ENCODE measurements around the gene BLZF1. TPM values are rescaled to one million over a fixed set of nuclear protein-coding genes. Genes with fewer than 3 reads are reported as not detected.

Gene BLZF1
- total RNA-seq, 4 donors from 2014 or later: 15.4 to 36.5 (median 23.6) TPM

DNA sequence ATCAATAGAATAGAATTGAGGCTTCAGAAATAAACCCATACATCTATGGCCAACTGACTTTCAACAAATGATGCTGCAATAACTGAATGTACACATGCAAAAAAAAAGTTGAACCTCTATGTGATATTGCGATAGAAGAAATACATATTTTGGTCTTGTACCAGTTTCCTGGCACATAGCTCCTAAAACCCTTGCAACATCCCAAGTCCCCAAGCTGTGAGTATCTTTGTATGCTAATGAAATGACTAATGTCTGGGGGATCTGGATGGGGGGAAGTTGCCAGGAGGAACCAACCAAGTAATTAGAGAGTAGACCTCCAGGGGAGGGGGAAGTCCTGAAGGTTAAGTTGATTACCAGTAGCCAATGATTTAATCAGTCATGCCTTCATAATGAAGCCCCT is 24.4 kb downstream of the BLZF1 start:
- TF ChIP-seq, protein P1, sequence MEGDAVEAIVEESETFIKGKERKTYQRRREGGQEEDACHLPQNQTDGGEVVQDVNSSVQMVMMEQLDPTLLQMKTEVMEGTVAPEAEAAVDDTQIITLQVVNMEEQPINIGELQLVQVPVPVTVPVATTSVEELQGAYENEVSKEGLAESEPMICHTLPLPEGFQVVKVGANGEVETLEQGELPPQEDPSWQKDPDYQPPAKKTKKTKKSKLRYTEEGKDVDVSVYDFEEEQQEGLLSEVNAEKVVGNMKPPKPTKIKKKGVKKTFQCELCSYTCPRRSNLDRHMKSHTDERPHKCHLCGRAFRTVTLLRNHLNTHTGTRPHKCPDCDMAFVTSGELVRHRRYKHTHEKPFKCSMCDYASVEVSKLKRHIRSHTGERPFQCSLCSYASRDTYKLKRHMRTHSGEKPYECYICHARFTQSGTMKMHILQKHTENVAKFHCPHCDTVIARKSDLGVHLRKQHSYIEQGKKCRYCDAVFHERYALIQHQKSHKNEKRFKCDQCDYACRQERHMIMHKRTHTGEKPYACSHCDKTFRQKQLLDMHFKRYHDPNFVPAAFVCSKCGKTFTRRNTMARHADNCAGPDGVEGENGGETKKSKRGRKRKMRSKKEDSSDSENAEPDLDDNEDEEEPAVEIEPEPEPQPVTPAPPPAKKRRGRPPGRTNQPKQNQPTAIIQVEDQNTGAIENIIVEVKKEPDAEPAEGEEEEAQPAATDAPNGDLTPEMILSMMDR (IDR thresholded peaks at IDR 0.05; ENCODE audit: low read depth): no peak

DNA sequence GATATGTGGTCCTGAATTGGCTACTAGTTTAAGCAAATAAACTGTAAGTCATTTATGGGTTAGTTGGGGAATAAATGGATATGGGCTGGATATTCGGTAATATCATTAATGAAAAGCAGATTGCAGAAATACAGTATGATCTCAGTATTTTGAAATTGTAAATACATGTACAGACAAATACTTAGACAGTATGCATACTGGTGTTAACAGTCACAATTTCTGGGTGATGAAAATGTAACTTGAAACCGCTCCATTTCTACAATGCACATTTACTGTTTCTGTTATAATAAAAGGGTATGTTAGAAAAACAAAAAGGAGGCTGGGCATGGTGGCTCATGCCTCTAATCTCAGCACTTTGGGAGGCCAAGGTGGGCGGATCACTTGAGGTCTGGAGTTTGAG is 28.0 kb downstream of the BLZF1 start:
- TF ChIP-seq, protein P1 (IDR thresholded peaks at IDR 0.05; ENCODE audit: low read depth): no peak

DNA sequence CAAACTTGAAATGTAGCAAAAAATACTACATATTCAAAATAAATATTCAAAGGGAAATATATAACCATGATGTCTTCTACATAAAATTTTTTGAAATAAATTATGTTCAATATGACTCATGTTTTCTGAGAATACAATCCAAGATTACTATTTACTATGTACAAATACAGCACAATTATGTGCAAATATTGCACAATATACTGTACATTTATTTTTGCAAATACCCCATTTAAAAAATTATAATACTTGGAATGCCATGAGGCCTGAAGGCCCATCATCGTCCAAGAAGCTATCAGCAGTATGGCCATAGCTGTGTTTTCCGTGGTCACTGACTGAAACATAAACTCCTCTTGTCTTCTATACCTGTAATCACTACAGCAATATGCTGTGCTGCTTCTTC is 47.0 kb downstream of the BLZF1 start:
- TF ChIP-seq, protein P1 (IDR thresholded peaks at IDR 0.05; ENCODE audit: low read depth): no peak

DNA sequence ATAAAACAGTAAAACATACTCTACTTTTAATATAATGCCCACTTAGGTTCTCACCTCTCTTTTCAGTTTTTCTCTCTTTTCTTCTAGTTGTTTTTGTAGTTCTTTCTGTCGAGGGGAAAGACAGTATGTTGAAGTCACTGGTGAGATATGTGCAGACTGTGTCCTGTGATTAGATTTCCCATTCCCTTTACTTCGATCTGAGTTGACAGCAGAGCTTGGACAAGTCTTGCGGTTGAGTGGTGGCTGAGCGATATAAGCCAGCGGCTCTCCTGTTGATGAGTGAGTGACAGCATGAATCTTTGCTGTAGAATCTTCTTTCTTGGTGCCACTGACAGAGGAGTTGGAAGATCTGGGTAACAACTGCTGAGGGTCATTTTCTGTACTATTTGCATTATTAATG is 53.3 kb downstream of the BLZF1 start:
- TF ChIP-seq, protein P1 (IDR thresholded peaks at IDR 0.05; ENCODE audit: low read depth): no peak

DNA sequence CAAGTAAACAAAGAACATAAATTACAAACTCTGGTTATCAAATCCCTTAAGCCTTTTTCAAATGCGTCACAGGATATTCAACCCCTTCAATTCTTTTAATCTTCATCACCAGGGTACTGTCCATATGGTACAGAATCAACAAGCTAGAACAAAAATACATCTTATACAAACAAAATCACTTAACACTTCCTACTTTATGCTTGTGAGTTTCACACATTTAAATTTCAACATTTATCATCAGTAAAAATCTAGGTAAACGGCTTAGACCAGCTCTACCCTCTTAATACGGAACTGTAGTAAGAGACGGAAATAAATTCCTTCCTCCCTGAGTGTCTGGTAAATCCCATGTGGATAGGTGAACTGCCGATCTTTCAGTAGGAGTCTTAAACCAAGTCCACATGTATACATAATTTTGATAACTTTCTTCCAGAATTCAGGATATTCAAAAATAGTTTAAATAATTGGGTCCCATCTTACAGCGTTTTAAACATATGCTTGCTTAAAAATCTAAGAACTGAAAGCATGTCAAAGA is 58.2 kb downstream of the BLZF1 start:
- TF ChIP-seq, protein P1 (IDR thresholded peaks at IDR 0.05; ENCODE audit: low read depth): no peak

DNA sequence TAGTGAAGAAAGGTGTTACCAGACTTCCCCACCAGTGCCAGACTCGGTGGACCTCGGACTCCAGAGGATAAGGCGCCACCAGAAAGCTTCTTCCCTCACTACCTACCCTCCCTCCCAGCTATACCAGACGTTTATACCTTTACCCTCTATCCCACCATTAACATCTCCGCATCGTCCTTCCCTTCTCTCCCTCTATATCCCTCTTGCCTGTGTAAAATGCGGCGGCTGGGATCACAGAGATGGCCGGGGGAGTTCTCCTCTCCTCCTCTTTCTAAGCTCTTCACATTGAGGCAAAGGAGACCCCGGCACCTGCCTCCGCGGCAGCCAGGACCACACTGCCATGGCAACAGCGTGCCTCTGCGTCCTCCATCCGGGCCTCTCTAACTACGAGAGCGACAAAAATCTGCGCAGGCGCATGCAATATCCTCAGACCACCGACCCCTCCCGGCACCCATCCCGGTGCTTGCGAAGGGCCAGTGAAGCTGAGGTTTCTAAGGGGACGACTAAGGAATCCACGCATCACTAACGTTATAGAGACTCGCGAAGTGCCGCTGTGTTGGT is 59.2 kb downstream of the BLZF1 start, which contains the start of gene CCDC181:
TSS of gene CCDC181 (minus strand) at position 394 of the 561 bp plus-strand sequence. CDS start 2,547 bp downstream, outside the sequence.
- TF ChIP-seq, protein P1 (IDR thresholded peaks at IDR 0.05; ENCODE audit: low read depth): no peak

Other genes with a start within 250 kb of the BLZF1 start
- 10 to 100 TPM; 10.5 to 14.2 (median 12.9) TPM for gene NME7, start 398 bp upstream of the BLZF1 start, total RNA-seq
- gene CCDC181, start 59.3 kb downstream of the BLZF1 start, total RNA-seq: not detected
- 10 to 100 TPM; 26.2 to 79.7 (median 41.4) TPM for gene SLC19A2, start 117.7 kb downstream of the BLZF1 start, total RNA-seq
- gene F5, start 218.3 kb downstream of the BLZF1 start, total RNA-seq: 10 to 100 TPM in 2 of 4 donors, 1 to 10 TPM in 2; 2.3 to 16.3 (median 8.2) TPM